Osteoblast (primary cell): ENCODE results near the gene IQGAP1. TPM values are rescaled to one million over a fixed set of nuclear protein-coding genes. Genes with fewer than 3 reads are reported as not detected.

Source experiments
- DNase-seq: peaks from one replicate; pipeline ENCODE4 v3.0.0; 2011; ENCODE audit warnings: low spot score, mixed read lengths; ENCODE audit not compliant: insufficient read length; ENCODE audit errors: missing footprints
- H2AFZ ChIP-seq: 2 replicates; pipeline ENCODE4 v1.6.0; 2011; ENCODE audit warnings: mild to moderate bottlenecking, low read length
- H3K27ac ChIP-seq: 2 replicates; pipeline ENCODE4 v1.5.1; 2011; ENCODE audit warnings: mild to moderate bottlenecking, low read depth, low read length, moderate library complexity
- H3K27me3 ChIP-seq: 2 replicates; pipeline ENCODE4 v1.6.0; 2012; ENCODE audit warnings: mild to moderate bottlenecking, control low read depth, inconsistent platforms, low read length, moderate library complexity; ENCODE audit not compliant: insufficient read depth
- H3K36me3 ChIP-seq: 2 replicates; pipeline ENCODE4 v1.5.1; 2011; ENCODE audit warnings: mild to moderate bottlenecking, low read length, control low read depth, moderate library complexity; ENCODE audit not compliant: insufficient read depth
- H3K4me1 ChIP-seq: 2 replicates; pipeline ENCODE4 v1.5.1; 2011; ENCODE audit warnings: mild to moderate bottlenecking, low read length, control low read depth, moderate library complexity; ENCODE audit not compliant: insufficient read depth
- H3K4me2 ChIP-seq: 2 replicates; pipeline ENCODE4 v1.6.0; 2011; ENCODE audit warnings: mild to moderate bottlenecking, low read length; ENCODE audit not compliant: insufficient read depth
- H3K4me3 ChIP-seq: fragments of 200-600 bp; sonication (generic); 3 replicates; pipeline ENCODE4 v1.5.1; 2012; ENCODE audit warnings: mild to moderate bottlenecking, low read length, inconsistent platforms; ENCODE audit not compliant: insufficient read depth
- H3K79me2 ChIP-seq: 2 replicates; pipeline ENCODE4 v1.6.0; 2012; ENCODE audit warnings: mild to moderate bottlenecking, low read length, control low read depth, inconsistent platforms; ENCODE audit not compliant: insufficient read depth
- H3K9me3 ChIP-seq: 2 replicates; pipeline ENCODE4 v1.5.1; 2011; ENCODE audit warnings: low read depth, low read length, control low read depth
- H4K20me1 ChIP-seq: 2 replicates; pipeline ENCODE4 v1.6.0; 2012; ENCODE audit warnings: mild to moderate bottlenecking, low read length, control low read depth; ENCODE audit not compliant: insufficient read depth
- CTCF ChIP-seq: IDR thresholded peaks from 2 replicates; pipeline ENCODE4 v1.5.1; 2011; ENCODE audit warnings: mild to moderate bottlenecking, low read depth, low read length, moderate library complexity; ENCODE audit errors: extremely low read depth
- total RNA-seq: library from RNA; depleted of rRNA; stranded (reverse); fragments of >200 nt; gene quantifications from 2 replicates; pipeline ENCODE4 v1.2.3, GENCODE V29; 2012

IQGAP1 gene
- total RNA-seq, 1 donor = 259 TPM

DNA sequence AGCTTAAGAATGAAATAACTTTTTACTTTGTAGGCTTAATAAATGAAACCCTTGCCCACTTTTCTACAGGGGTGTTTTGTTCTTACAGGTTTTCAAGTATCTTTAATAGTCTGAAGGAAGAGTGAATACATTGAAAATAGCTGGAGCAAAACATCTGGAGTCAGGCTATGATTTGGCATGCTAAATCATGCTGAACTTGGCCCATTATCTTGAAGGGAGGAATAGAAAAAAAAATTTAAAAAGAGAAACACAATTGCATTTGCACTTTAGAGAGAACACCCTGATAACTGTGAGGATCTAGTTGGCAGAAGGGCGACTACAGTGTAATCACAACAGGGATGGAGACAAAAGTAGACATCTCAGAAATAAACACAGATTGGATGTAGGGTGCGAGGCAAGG lies 1.8 kb upstream of the IQGAP1 start:
- Histone ChIP-seq H3K27ac (no peak overlapping the region), H2AFZ (no peak overlapping the region), H3K9me3 (no peaks in the 10 kb centered on the region), H3K4me3 (no peak overlapping the region), H3K4me2 (no peak overlapping the region), H3K79me2 (peaks cover 32% of the 10 kb centered on the region), H3K27me3 (no peaks in the 10 kb centered on the region), H3K36me3 (peaks cover 8% of the 10 kb centered on the region), H4K20me1 (peaks cover 7% of the 10 kb centered on the region), H3K4me1 (peaks cover 13% of the 10 kb centered on the region)
- DNase-seq = no peak
- TF ChIP-seq CTCF = no peak

- Histone ChIP-seq H3K27ac (peak overlapping the region; percentile 84), H3K36me3 (peaks cover 24% of the 10 kb centered on the region), H4K20me1 (peaks cover 13% of the 10 kb centered on the region), H3K27me3 (no peaks in the 10 kb centered on the region), H3K4me1 (peaks cover 13% of the 10 kb centered on the region), H3K4me2 (peak overlapping the region; percentile 89), H2AFZ (peak overlapping the region; percentile 49), H3K9me3 (no peaks in the 10 kb centered on the region), H3K79me2 (peaks cover 56% of the 10 kb centered on the region), H3K4me3 (peak overlapping the region; percentile 74)
- TF ChIP-seq CTCF = no peak
- DNase-seq = peak; percentile 90
Measured at GRCh38 chr15:90388462-90389380, 679 bp downstream of the IQGAP1 start.

GRCh38 chr15:90389513-90389912 lies 1.5 kb downstream of the IQGAP1 start:
- Histone ChIP-seq H3K27me3 (no peaks in the 10 kb centered on the region), H4K20me1 (peaks cover 13% of the 10 kb centered on the region), H2AFZ (no peak overlapping the region), H3K9me3 (no peaks in the 10 kb centered on the region), H3K79me2 (peaks cover 64% of the 10 kb centered on the region), H3K4me2 (peak overlapping the region; percentile 89), H3K27ac (peak overlapping the region; percentile 84), H3K4me3 (peak overlapping the region; percentile 74), H3K4me1 (peaks cover 13% of the 10 kb centered on the region), H3K36me3 (peaks cover 27% of the 10 kb centered on the region)
- no peak for DNase-seq
- TF ChIP-seq CTCF = no peak

- H3K27me3 ChIP-seq = no peaks in the 10 kb centered on the region
- no peak overlapping the region for H3K27ac ChIP-seq
- no peaks in the 10 kb centered on the region for H3K9me3 ChIP-seq
- H3K4me2 ChIP-seq = no peak overlapping the region
- DNase-seq = no peak
- no peak for TF ChIP-seq CTCF
- peaks cover 95% of the 10 kb centered on the region for H3K79me2 ChIP-seq
- no peak overlapping the region for H3K4me3 ChIP-seq
- H3K36me3 ChIP-seq = peaks cover 32% of the 10 kb centered on the region
- peaks cover 10% of the 10 kb centered on the region for H3K4me1 ChIP-seq
- peaks cover 23% of the 10 kb centered on the region for H4K20me1 ChIP-seq
- H2AFZ ChIP-seq = no peak overlapping the region
Measured at GRCh38 chr15:90393040-90393439, 5.0 kb downstream of the IQGAP1 start.
